ENCODE data around the gene ZNRF3.
A peak's percentile ranks its signal among the peaks of the same experiment; 100 is the strongest.

- TF ChIP-seq CTCF (IDR thresholded peaks at IDR 0.05) (peak in 1 of 12 donors; percentile 21), POLR2A (IDR thresholded peaks at IDR 0.05) (no peak)
Measured at GRCh38 chr22:28950617-28951411, 67.4 kb downstream of the ZNRF3 start.
